ENCODE measurements around the gene SBF1.
A peak's percentile ranks its signal among the peaks of the same experiment; 100 is the strongest.
"Not testable (repeated sequence)": the region's sequence is repeated elsewhere in the genome, so short reads cannot be mapped to it uniquely, and the experiment has no call there.

The SBF1 gene

DNA sequence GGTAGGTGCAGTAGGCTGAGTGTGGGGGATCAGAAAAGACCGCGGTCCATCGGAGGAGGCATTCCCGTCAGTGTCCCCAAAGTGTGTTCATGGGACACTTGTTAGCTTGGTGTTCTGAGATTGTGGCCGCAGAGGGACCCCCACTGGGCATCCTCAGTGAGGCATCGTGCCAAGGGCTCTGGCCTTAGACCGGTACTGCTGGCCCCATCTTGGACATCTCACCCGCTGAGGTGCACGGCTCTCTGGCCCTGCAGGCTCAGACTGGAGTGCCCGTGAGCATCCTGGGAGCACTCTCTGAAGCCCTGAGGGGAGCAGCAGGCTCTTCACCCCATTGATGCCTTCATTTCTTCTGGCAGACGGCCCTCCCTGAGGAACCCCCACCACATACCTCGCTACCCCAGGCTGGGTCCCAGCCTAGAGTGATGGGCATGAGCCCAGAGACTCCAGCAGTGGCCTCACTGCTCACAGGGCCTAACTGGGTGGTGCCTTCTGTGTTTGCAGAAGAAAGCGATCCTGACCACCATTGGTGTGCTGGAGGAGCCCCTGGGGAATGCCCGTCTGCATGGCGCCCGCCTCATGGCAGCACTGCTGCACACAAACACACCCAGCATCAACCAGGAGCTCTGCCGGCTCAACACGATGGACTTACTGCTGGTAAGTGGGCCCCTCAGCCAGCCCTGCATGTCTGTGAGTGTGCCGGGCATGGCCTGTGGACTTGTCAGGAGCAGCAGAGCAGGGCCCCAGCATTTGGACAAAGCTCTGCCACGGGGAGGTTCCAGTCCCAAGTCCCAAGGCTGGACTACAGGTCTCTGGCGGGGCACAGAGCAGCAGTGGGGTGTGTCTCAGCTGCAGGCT is 51.6 kb downstream of the SBF1 start:
- no peak for DNase-seq

- no peak for DNase-seq
These were observed 52.8 kb downstream of the SBF1 start for GRCh38 chr22:50422046-50422445.

- no peak for DNase-seq
These were observed 54.3 kb downstream of the SBF1 start for GRCh38 chr22:50420581-50420980.

GRCh38 chr22:50420015-50420414 is 54.8 kb downstream of the SBF1 start:
- no peak for DNase-seq

DNA sequence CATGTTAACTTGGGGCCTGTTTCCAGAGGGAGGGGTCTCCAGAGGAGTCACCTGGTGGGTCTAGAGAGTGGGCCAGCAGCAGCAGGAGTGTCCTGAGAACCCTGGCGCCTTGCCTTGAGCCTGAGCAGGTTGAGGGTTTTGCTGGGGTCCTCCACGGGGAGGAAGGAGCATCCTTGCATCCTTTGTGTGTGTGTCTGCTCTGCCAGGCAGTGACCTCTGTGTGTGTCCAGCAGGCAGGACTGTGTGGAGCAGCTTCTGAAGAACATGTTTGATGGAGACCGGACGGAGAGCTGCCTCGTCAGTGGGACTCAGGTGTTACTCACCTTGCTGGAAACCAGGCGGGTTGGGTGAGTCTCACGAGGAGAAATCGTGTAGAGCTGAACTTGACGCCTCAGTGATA is 55.7 kb downstream of the SBF1 start:
- no peak for DNase-seq

DNA sequence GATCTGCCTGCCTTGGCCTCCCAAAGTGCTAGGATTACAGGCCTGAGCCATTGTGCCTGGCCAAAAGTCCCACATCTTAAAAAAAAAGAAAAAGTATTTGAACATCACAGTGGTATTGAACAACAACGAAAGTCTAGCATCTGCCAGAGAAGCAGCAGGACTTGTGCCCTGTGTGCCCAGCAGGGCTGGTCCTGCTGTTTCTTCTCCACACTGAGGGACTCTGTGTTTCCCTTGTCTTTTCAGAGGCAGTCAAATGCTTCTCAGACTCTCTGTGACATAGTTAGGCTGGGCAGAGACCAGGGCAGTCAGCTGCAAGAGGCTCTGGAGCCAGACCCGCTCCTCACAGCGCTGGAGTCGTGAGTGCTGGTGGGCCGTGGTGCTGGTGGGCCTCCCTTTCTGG is 56.2 kb downstream of the SBF1 start:
- DNase-seq = no peak

DNA sequence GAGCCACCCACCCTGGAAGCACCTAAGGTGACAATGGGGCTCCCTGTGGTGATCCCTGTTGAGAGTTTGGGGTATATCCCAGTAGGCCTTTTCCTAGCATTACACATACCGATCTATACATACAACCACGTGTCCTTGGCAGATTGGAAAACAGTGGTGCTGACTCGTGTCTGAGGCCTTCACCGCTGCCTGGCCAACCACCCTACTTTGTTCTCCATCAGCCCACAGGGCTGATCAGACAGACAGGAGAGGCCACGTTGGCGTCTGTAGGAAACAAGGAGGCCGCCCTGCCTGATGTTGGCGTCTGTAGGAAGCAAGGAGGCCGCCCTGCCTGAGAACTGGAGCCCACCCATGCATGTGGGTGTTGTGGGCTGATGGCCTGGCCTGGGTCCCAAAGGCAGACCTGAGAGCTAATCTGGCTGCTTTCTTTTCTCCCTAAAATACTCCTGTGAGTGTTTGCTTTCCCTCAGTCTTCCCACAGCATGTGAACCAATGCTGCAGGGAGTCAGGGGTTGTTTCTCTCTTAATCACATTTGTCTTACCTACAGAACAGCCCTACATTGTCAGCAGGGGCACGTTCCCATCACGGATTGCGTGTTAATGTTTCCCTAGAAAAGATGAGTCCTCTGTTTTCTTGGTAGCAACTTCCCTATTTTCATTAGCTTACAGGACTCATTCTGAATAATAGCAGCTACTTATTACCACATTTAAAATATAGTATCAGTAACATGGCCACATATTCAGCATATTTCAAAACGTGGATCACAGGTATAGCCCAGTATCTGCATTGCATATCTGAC is 57.2 kb downstream of the SBF1 start:
- DNase-seq = no peak

DNA sequence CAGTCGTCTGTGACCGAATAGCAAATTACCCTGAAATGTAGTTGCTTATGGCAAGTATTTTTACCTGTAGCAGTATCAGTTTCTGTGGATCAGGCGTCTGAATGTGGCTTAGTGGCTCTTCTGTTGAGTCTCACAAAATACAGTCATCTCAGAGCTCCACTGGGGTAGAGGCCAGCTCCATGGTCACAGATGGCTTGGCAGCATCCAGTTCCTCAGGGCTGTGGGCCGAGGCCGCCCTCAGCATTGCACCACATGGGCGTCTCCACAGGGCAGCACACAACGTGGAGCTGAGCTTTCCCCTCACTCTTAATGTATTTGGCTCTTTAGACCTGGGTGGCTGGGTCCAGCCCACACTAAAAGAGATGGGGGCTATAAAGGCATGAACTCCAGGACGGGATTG is 57.8 kb downstream of the SBF1 start:
- DNase-seq = no peak

- DNase-seq = no peak
These were observed 59.4 kb downstream of the SBF1 start for GRCh38 chr22:50415426-50415825.

GRCh38 chr22:50414476-50415248 is 60.2 kb downstream of the SBF1 start:
- no peak for DNase-seq

GRCh38 chr22:50408954-50409353 is 65.9 kb downstream of the SBF1 start:
- not testable (repeated sequence) for DNase-seq

- DNase-seq = no peak
These were observed 66.5 kb downstream of the SBF1 start for GRCh38 chr22:50408311-50408710.

- no peak for DNase-seq
These were observed 68.2 kb downstream of the SBF1 start for GRCh38 chr22:50406416-50407170.

DNA sequence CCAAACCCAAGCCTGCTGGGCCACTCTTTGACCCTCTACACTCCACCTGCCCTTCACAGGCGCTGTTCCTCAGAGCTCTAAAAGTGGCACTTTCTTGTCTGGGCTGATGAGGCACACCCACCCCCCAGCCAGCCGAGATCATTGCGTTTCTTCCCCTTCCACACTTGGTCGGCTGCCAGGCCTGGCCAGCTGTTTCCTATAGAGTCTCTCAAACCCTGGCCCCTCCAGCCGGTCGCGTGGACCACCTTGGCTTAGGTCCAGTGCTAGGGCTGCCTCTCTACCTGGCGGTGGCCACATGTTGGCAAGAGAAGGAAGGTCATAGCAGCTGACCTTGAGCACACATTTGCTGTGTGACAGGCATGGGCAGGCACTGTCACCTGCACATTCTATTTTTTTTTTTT is 71.1 kb downstream of the SBF1 start:
- DNase-seq = no peak

- no peak for DNase-seq
These were observed 72.9 kb downstream of the SBF1 start for GRCh38 chr22:50401907-50402306.

GRCh38 chr22:50400931-50401330 is 73.9 kb downstream of the SBF1 start:
- no peak for DNase-seq

- DNase-seq = no peak
These were observed 74.4 kb downstream of the SBF1 start for GRCh38 chr22:50400406-50400805.

GRCh38 chr22:50399751-50400331 is 75.0 kb downstream of the SBF1 start:
- DNase-seq = peak; percentile 16

- DNase-seq = no peak
These were observed 75.8 kb downstream of the SBF1 start for GRCh38 chr22:50398831-50399648.

- DNase-seq = not testable (repeated sequence)
These were observed 77.3 kb downstream of the SBF1 start for GRCh38 chr22:50397371-50398060.

Data from stimulated activated CD4-positive, alpha-beta T cell treated with anti-CD3 and anti-CD28 coated beads, Interleukin-4, amount 100 ng/mL, for 1 hour (primary cell).